ENCODE data around the gene AGPAT2. TPM values are rescaled to one million over a fixed set of nuclear protein-coding genes. Genes with fewer than 3 reads are reported as not detected.

Gene AGPAT2
- total RNA-seq, 2 experiments from 2014 or later: 17.2 to 18.8 TPM

GRCh38 chr9:136661641-136662325 lies 25.5 kb downstream of the AGPAT2 start:
- ChIA-PET CTCF (interaction anchor here (1.4 kb wide), 1 partner anchor 67 kb away, joined by 3 read pairs; no protein-coding TSS in a partner anchor), POLR2A (no interaction called here)
- Mint-ChIP-seq H3K9me3 (no peaks in the 10 kb centered on the region), H3K4me1 (peaks cover 7% of the 10 kb centered on the region), H3K27me3 (peaks cover 34% of the 10 kb centered on the region), H3K4me3 (no peak overlapping the region), H3K36me3 (ENCODE audit: low read depth) (no peaks in the 10 kb centered on the region), H3K27ac (no peak overlapping the region)
- no peak for DNase-seq

- DNase-seq: no peak
- Mint-ChIP-seq H3K9me3 (no peaks in the 10 kb centered on the region), H3K36me3 (ENCODE audit: low read depth) (no peaks in the 10 kb centered on the region), H3K4me1 (peaks cover 7% of the 10 kb centered on the region), H3K4me3 (no peak overlapping the region), H3K27me3 (peaks cover 36% of the 10 kb centered on the region), H3K27ac (no peak overlapping the region)
- ChIA-PET POLR2A (no interaction called here), CTCF (interaction anchor here (1.4 kb wide), 1 partner anchor 68 kb away, joined by 3 read pairs; no protein-coding TSS in a partner anchor)
These were observed 26.2 kb downstream of the AGPAT2 start for GRCh38 chr9:136660971-136661550.

GRCh38 chr9:136659861-136660784 lies 27.1 kb downstream of the AGPAT2 start:
- ChIA-PET POLR2A (no interaction called here), CTCF (no interaction called here)
- peaks cover 37% of the 10 kb centered on the region for H3K27me3 Mint-ChIP-seq
- DNase-seq: no peak
- H3K27ac Mint-ChIP-seq: no peak overlapping the region
- H3K4me1 Mint-ChIP-seq: peaks cover 6% of the 10 kb centered on the region
- H3K4me3 Mint-ChIP-seq: no peak overlapping the region
- no peaks in the 10 kb centered on the region for H3K9me3 Mint-ChIP-seq
- H3K36me3 Mint-ChIP-seq (ENCODE audit: low read depth): no peaks in the 10 kb centered on the region

- ChIA-PET CTCF (no interaction called here), POLR2A (no interaction called here)
These were observed 28.3 kb downstream of the AGPAT2 start for GRCh38 chr9:136658849-136659535.

GRCh38 chr9:136657974-136658848 lies 29.0 kb downstream of the AGPAT2 start:
- H3K27me3 Mint-ChIP-seq: peaks cover 31% of the 10 kb centered on the region
- H3K4me1 Mint-ChIP-seq: peaks cover 5% of the 10 kb centered on the region
- ChIA-PET POLR2A (no interaction called here), CTCF (no interaction called here)
- H3K27ac Mint-ChIP-seq: no peak overlapping the region
- DNase-seq: no peak
- H3K4me3 Mint-ChIP-seq: no peak overlapping the region
- H3K9me3 Mint-ChIP-seq: no peaks in the 10 kb centered on the region
- no peaks in the 10 kb centered on the region for H3K36me3 Mint-ChIP-seq (ENCODE audit: low read depth)

More at GRCh38 chr9:136658849-136659535, 28.3 kb downstream of the AGPAT2 start:
- no peak overlapping the region for H3K4me3 Mint-ChIP-seq
- no peak overlapping the region for H3K27ac Mint-ChIP-seq
- peaks cover 31% of the 10 kb centered on the region for H3K27me3 Mint-ChIP-seq
- no peaks in the 10 kb centered on the region for H3K9me3 Mint-ChIP-seq
- peaks cover 5% of the 10 kb centered on the region for H3K4me1 Mint-ChIP-seq
- no peak for DNase-seq
- no peaks in the 10 kb centered on the region for H3K36me3 Mint-ChIP-seq (ENCODE audit: low read depth)

- Mint-ChIP-seq H3K27ac (no peak overlapping the region), H3K9me3 (no peaks in the 10 kb centered on the region), H3K36me3 (ENCODE audit: low read depth) (no peaks in the 10 kb centered on the region), H3K27me3 (peaks cover 33% of the 10 kb centered on the region), H3K4me1 (peaks cover 5% of the 10 kb centered on the region), H3K4me3 (no peak overlapping the region)
- DNase-seq: no peak
- CTCF ChIA-PET: no interaction called here
- POLR2A ChIA-PET: no interaction called here
These were observed 30.3 kb downstream of the AGPAT2 start for GRCh38 chr9:136656795-136657611.

- peaks cover 33% of the 10 kb centered on the region for H3K27me3 Mint-ChIP-seq
- H3K9me3 Mint-ChIP-seq: no peaks in the 10 kb centered on the region
- ChIA-PET POLR2A (no interaction called here), CTCF (no interaction called here)
- H3K4me3 Mint-ChIP-seq: no peak overlapping the region
- DNase-seq: no peak
- peaks cover 5% of the 10 kb centered on the region for H3K4me1 Mint-ChIP-seq
- H3K27ac Mint-ChIP-seq: no peak overlapping the region
- no peaks in the 10 kb centered on the region for H3K36me3 Mint-ChIP-seq (ENCODE audit: low read depth)
These were observed 31.0 kb downstream of the AGPAT2 start for GRCh38 chr9:136656183-136656738.

GRCh38 chr9:136655536-136656182 lies 31.6 kb downstream of the AGPAT2 start:
- Mint-ChIP-seq H3K36me3 (ENCODE audit: low read depth) (no peaks in the 10 kb centered on the region), H3K27ac (no peak overlapping the region)
- CTCF ChIA-PET: no interaction called here

GRCh38 chr9:136654820-136655535 lies 32.3 kb downstream of the AGPAT2 start:
- ChIA-PET CTCF (no interaction called here), POLR2A (no interaction called here)
- peaks cover 35% of the 10 kb centered on the region for H3K27me3 Mint-ChIP-seq
- no peak for DNase-seq
- no peak overlapping the region for H3K27ac Mint-ChIP-seq
- H3K4me1 Mint-ChIP-seq: peaks cover 5% of the 10 kb centered on the region
- no peaks in the 10 kb centered on the region for H3K36me3 Mint-ChIP-seq (ENCODE audit: low read depth)
- H3K9me3 Mint-ChIP-seq: no peaks in the 10 kb centered on the region
- no peak overlapping the region for H3K4me3 Mint-ChIP-seq

More at GRCh38 chr9:136655536-136656182, 31.6 kb downstream of the AGPAT2 start:
- POLR2A ChIA-PET: no interaction called here
- Mint-ChIP-seq H3K4me3 (no peak overlapping the region), H3K4me1 (peaks cover 5% of the 10 kb centered on the region), H3K27me3 (peaks cover 34% of the 10 kb centered on the region), H3K9me3 (no peaks in the 10 kb centered on the region)
- DNase-seq: no peak

- Mint-ChIP-seq H3K4me3 (no peak overlapping the region), H3K4me1 (peaks cover 3% of the 10 kb centered on the region), H3K36me3 (ENCODE audit: low read depth) (no peaks in the 10 kb centered on the region), H3K9me3 (no peaks in the 10 kb centered on the region), H3K27me3 (peaks cover 37% of the 10 kb centered on the region), H3K27ac (no peak overlapping the region)
- ChIA-PET CTCF (no interaction called here), POLR2A (no interaction called here)
- DNase-seq: no peak
These were observed 33.8 kb downstream of the AGPAT2 start for GRCh38 chr9:136653323-136654079.

Measured in activated CD4-positive, alpha-beta memory T cell treated with anti-CD3 and anti-CD28 coated beads, Interleukin-2, amount 10 ng/mL, durations not matched to agents 7 days and 5 days (primary cell).